Body of pancreas (tissue), 4 donors: ENCODE measurements around the gene NCOR1. TPM values are rescaled to one million over a fixed set of nuclear protein-coding genes. Genes with fewer than 3 reads are reported as not detected.

Source experiments
- ATAC-seq: fragments of 150-250 bp; one replicate; pipeline ENCODE4 v1.9.1; 2016
- DNase-seq, 4 donors: peaks; one replicate each; pipeline ENCODE4 v3.0.0-alpha.2; 2019
- H3K27ac ChIP-seq, 4 donors: fragments of 200-600 bp; sonication (generic); 1 replicate in 3 of 4; 2 replicates in 1 of 4; pipeline versions ENCODE4 v1.5.1 to v1.6.1; 2016 to 2019; ENCODE audit warnings: mild to moderate bottlenecking in 1 of 4, mixed read lengths in 1 of 4, moderate library complexity in 1 of 4
- H3K27me3 ChIP-seq, 2 donors: fragments of 200-600 bp; sonication (generic); one replicate each; pipeline ENCODE4 v1.6.0; 2016; ENCODE audit warnings: mild to moderate bottlenecking in 1 of 2
- H3K36me3 ChIP-seq, 2 donors: fragments of 200-600 bp; sonication (generic); replicated peaks in 1 of 2; 2 replicates each; pipeline ENCODE4 v1.5.1; 2016; ENCODE audit warnings: low read depth in 2 of 2; ENCODE audit not compliant: insufficient read depth in 1 of 2
- H3K4me1 ChIP-seq: fragments of 200-600 bp; sonication (generic); one replicate; pipeline ENCODE4 v1.6.0; 2016
- H3K4me3 ChIP-seq, 2 donors: fragments of 200-600 bp; sonication (generic); 1 replicate in 1 of 2; 2 replicates in 1 of 2; pipeline ENCODE4 v1.5.1; 2016 to 2019
- H3K9me3 ChIP-seq, 3 donors: fragments of 200-600 bp; sonication (generic); 1 replicate in 2 of 3; 2 replicates in 1 of 3; pipeline ENCODE4 v1.5.1; 2016
- CTCF ChIP-seq, 7 experiments: fragments of 450-650 bp in 4 of 7; fragments of 200-600 bp in 3 of 7; sonication (generic) in 3 of 7; IDR thresholded peaks; one replicate each; pipeline ENCODE4 v1.5.1; 2016 to 2019; ENCODE audit warnings: antibody characterized with exemption in 7 of 7
- POLR2A ChIP-seq, 3 donors: fragments of 450-650 bp; IDR thresholded peaks; one replicate each; pipeline ENCODE4 v1.6.1; 2016; ENCODE audit warnings: antibody characterized with exemption in 3 of 3, mild to moderate bottlenecking in 2 of 3
- WGBS, 2 donors: methylation state at CpG; one replicate each; pipeline ENCODE4 v1.1.5; 2017; 5-methylcytosine and 5-hydroxymethylcytosine counted together
- intact Hi-C: fragments of 100-400 bp; cut with DNase I; formaldehyde crosslinking; loops from one replicate; pipeline ENCODE4 v1.15.1; 2023
- total RNA-seq, 2 donors: library from RNA; depleted of rRNA; stranded (reverse); fragments of >200 nt; gene quantifications; one replicate each; pipeline ENCODE4 v1.1.0, GENCODE V29; 2016

NCOR1 gene
- total RNA-seq, 2 donors from 2014 or later = 120 to 230 TPM

- no peak for DNase-seq
- no peak overlapping the region for H3K27ac ChIP-seq
- H3K36me3 ChIP-seq = peaks cover 0 to 18% of the 10 kb centered on the region in 2 donors
- WGBS, 2 donors = 63 to 71% methylated on average over 4 of the region's 4 CpGs
- no peaks in the 10 kb centered on the region for H3K27me3 ChIP-seq
- TF ChIP-seq CTCF (IDR thresholded peaks at IDR 0.05) = no peak
- no peak for TF ChIP-seq POLR2A (IDR thresholded peaks at IDR 0.05)
- H3K9me3 ChIP-seq = no peaks in the 10 kb centered on the region
- H3K4me1 ChIP-seq = peaks cover 9% of the 10 kb centered on the region
- H3K4me3 ChIP-seq = no peak overlapping the region
- intact Hi-C loops = no loop called here
- no peak for ATAC-seq
Observed at GRCh38 chr17:16023881-16024280, 191.5 kb downstream of the NCOR1 start.

GRCh38 chr17:16019347-16019746 lies 196.0 kb downstream of the NCOR1 start:
- no peaks in the 10 kb centered on the region for H3K36me3 ChIP-seq
- DNase-seq (no peak), ATAC-seq (no peak)
- no peak overlapping the region for H3K27ac ChIP-seq
- no peaks in the 10 kb centered on the region for H3K9me3 ChIP-seq
- H3K27me3 ChIP-seq = no peaks in the 10 kb centered on the region
- WGBS, 2 donors = 83 to 94% methylated on average over 1 of the region's 1 CpG
- no peak overlapping the region for H3K4me3 ChIP-seq
- intact Hi-C loops = no loop called here
- TF ChIP-seq POLR2A (IDR thresholded peaks at IDR 0.05) (no peak), CTCF (IDR thresholded peaks at IDR 0.05) (no peak)
- H3K4me1 ChIP-seq = no peaks in the 10 kb centered on the region

- Histone ChIP-seq H3K4me1 (peaks cover 15% of the 10 kb centered on the region), H3K9me3 (no peaks in the 10 kb centered on the region), H3K4me3 (no peak overlapping the region), H3K27me3 (no peaks in the 10 kb centered on the region), H3K36me3 (peaks cover 0 to 2% of the 10 kb centered on the region in 2 donors), H3K27ac (no peak overlapping the region)
- no peak for TF ChIP-seq POLR2A (IDR thresholded peaks at IDR 0.05)
- TF ChIP-seq CTCF (IDR thresholded peaks at IDR 0.05) = peak in 5 of 7 experiments; percentile 30 to 49 (median 47)
- 42 to 50% methylated on average over 3 of the region's 3 CpGs for WGBS, 2 donors
- intact Hi-C loops = no loop called here
- ATAC-seq (peak; percentile 25), DNase-seq (no peak)
Observed at GRCh38 chr17:16013943-16014407, 201.4 kb downstream of the NCOR1 start.

GRCh38 chr17:16007439-16007838 lies 207.9 kb downstream of the NCOR1 start:
- H3K36me3 ChIP-seq = peaks cover 0 to 28% of the 10 kb centered on the region in 2 donors
- ATAC-seq = no peak
- no peaks in the 10 kb centered on the region for H3K27me3 ChIP-seq
- no peak for DNase-seq
- WGBS, 2 donors = 87 to 91% methylated on average over 3 of the region's 3 CpGs
- H3K4me3 ChIP-seq = no peak overlapping the region
- peaks cover 15% of the 10 kb centered on the region for H3K4me1 ChIP-seq
- TF ChIP-seq CTCF (IDR thresholded peaks at IDR 0.05) = no peak
- TF ChIP-seq POLR2A (IDR thresholded peaks at IDR 0.05) = no peak
- no peak overlapping the region for H3K27ac ChIP-seq
- no peaks in the 10 kb centered on the region for H3K9me3 ChIP-seq
- intact Hi-C loops = no loop called here

- Histone ChIP-seq H3K4me3 (no peak overlapping the region), H3K9me3 (no peaks in the 10 kb centered on the region), H3K4me1 (peaks cover 10% of the 10 kb centered on the region), H3K27ac (no peak overlapping the region), H3K27me3 (no peaks in the 10 kb centered on the region), H3K36me3 (peaks cover 0 to 28% of the 10 kb centered on the region in 2 donors)
- ATAC-seq = no peak
- DNase-seq = no peak
- no peak for TF ChIP-seq CTCF (IDR thresholded peaks at IDR 0.05)
- no peak for TF ChIP-seq POLR2A (IDR thresholded peaks at IDR 0.05)
- intact Hi-C loops = no loop called here
- 91 to 94% methylated on average over 1 of the region's 1 CpG for WGBS, 2 donors
Observed at GRCh38 chr17:16005636-16006035, 209.7 kb downstream of the NCOR1 start.
